Right atrium auricular region (tissue), 2 donors: ENCODE measurements around the gene NTNG1. TPM values are rescaled to one million over a fixed set of nuclear protein-coding genes. Genes with fewer than 3 reads are reported as not detected.

Source experiments
- DNase-seq: peaks from one replicate; pipeline ENCODE4 v3.0.0-alpha.2; 2019; ENCODE audit warnings: low spot score
- H3K27ac ChIP-seq, 2 donors: fragments of 200-600 bp; sonication (generic); 1 replicate in 1 of 2; 2 replicates in 1 of 2; pipeline ENCODE4 v1.5.1; 2016 to 2019
- H3K27me3 ChIP-seq, 2 donors: fragments of 200-600 bp; sonication (generic); one replicate each; pipeline versions ENCODE4 v1.5.1 to v1.6.0; 2017 to 2019
- H3K36me3 ChIP-seq: fragments of 200-600 bp; sonication (generic); one replicate; pipeline ENCODE4 v1.5.1; 2016
- H3K4me1 ChIP-seq, 2 donors: fragments of 200-600 bp; sonication (generic); one replicate each; pipeline versions ENCODE4 v1.5.1 to v1.6.0; 2017 to 2019
- H3K4me3 ChIP-seq, 2 donors: fragments of 200-600 bp; sonication (generic); 1 replicate in 1 of 2; 2 replicates in 1 of 2; pipeline ENCODE4 v1.5.1; 2017 to 2019; ENCODE audit warnings: mild to moderate bottlenecking in 1 of 2, moderate library complexity in 1 of 2
- H3K9me3 ChIP-seq, 2 donors: fragments of 200-600 bp; sonication (generic); one replicate each; pipeline ENCODE4 v1.5.1; 2019
- CTCF ChIP-seq, 2 donors: fragments of 200-600 bp; sonication (generic); IDR thresholded peaks; one replicate each; pipeline ENCODE4 v1.5.1; 2019; ENCODE audit warnings: antibody characterized with exemption in 2 of 2
- total RNA-seq, 2 donors: library from RNA; depleted of rRNA; stranded (reverse); fragments of >200 nt; gene quantifications; one replicate each; pipeline ENCODE4 v1.1.0, GENCODE V29; 2016

The NTNG1 gene
- total RNA-seq, 2 donors from 2014 or later = 1.8 to 2.6 TPM

GRCh38 chr1:107138767-107139445, 1.9 kb upstream of the NTNG1 start:
- Histone ChIP-seq H3K27me3 (peaks cover 0 to 11% of the 10 kb centered on the region in 2 donors), H3K4me1 (peaks cover 0 to 21% of the 10 kb centered on the region in 2 donors), H3K27ac (no peak overlapping the region), H3K4me3 (no peak overlapping the region), H3K9me3 (no peaks in the 10 kb centered on the region), H3K36me3 (no peaks in the 10 kb centered on the region)
- TF ChIP-seq CTCF (IDR thresholded peaks at IDR 0.05) = no peak
- DNase-seq = no peak

GRCh38 chr1:107139833-107140702, 771 bp upstream of the NTNG1 start:
- H3K4me3 ChIP-seq = peak overlapping the region; percentile 22 to 55
- peaks cover 0 to 21% of the 10 kb centered on the region in 2 donors for H3K4me1 ChIP-seq
- no peak for TF ChIP-seq CTCF (IDR thresholded peaks at IDR 0.05)
- no peaks in the 10 kb centered on the region for H3K9me3 ChIP-seq
- DNase-seq = no peak
- no peak overlapping the region for H3K27ac ChIP-seq
- H3K27me3 ChIP-seq = peaks cover 0 to 11% of the 10 kb centered on the region in 2 donors
- H3K36me3 ChIP-seq = no peaks in the 10 kb centered on the region

- Histone ChIP-seq H3K9me3 (no peaks in the 10 kb centered on the region), H3K36me3 (no peaks in the 10 kb centered on the region), H3K4me1 (peaks cover 0 to 21% of the 10 kb centered on the region in 2 donors), H3K27ac (no peak overlapping the region), H3K27me3 (peaks cover 0 to 11% of the 10 kb centered on the region in 2 donors), H3K4me3 (peak overlapping the region; percentile 28 to 55)
- DNase-seq = no peak
- no peak for TF ChIP-seq CTCF (IDR thresholded peaks at IDR 0.05)
Measured at GRCh38 chr1:107141491-107142126, 770 bp downstream of the NTNG1 start.

- no peak overlapping the region for H3K27ac ChIP-seq
Measured at GRCh38 chr1:107142140-107142542, 1.3 kb downstream of the NTNG1 start.

GRCh38 chr1:107142666-107143065, 1.8 kb downstream of the NTNG1 start:
- H3K9me3 ChIP-seq = no peaks in the 10 kb centered on the region
- no peak overlapping the region for H3K4me3 ChIP-seq
- H3K27ac ChIP-seq = no peak overlapping the region
- no peak for DNase-seq
- TF ChIP-seq CTCF (IDR thresholded peaks at IDR 0.05) = no peak
- H3K36me3 ChIP-seq = no peaks in the 10 kb centered on the region
- H3K4me1 ChIP-seq = peaks cover 0 to 21% of the 10 kb centered on the region in 2 donors
- peaks cover 0 to 11% of the 10 kb centered on the region in 2 donors for H3K27me3 ChIP-seq

More at GRCh38 chr1:107142140-107142542, 1.3 kb downstream of the NTNG1 start:
- Histone ChIP-seq H3K4me1 (peaks cover 0 to 21% of the 10 kb centered on the region in 2 donors), H3K36me3 (no peaks in the 10 kb centered on the region), H3K27me3 (peaks cover 0 to 11% of the 10 kb centered on the region in 2 donors), H3K4me3 (peak overlapping the region in 1 of 2 donors; percentile 55), H3K9me3 (no peaks in the 10 kb centered on the region)
- peak; percentile 39 to 81 for TF ChIP-seq CTCF (IDR thresholded peaks at IDR 0.05)
- DNase-seq = no peak
